HG02884 (cell line): ENCODE results near the gene YPEL3.

ENCODE experiments used
- ATAC-seq: cut with Tn5 transposase; IDR thresholded peaks from one replicate; pipeline ENCODE4 v1.9.1; 2021; ENCODE audit warnings: mild to moderate bottlenecking, moderate library complexity; ENCODE audit not compliant: unreplicated experiment

The YPEL3 gene

GRCh38 chr16:30052671-30053372 lies 43.2 kb downstream of the YPEL3 start:
- ATAC-seq, result no peak

DNA sequence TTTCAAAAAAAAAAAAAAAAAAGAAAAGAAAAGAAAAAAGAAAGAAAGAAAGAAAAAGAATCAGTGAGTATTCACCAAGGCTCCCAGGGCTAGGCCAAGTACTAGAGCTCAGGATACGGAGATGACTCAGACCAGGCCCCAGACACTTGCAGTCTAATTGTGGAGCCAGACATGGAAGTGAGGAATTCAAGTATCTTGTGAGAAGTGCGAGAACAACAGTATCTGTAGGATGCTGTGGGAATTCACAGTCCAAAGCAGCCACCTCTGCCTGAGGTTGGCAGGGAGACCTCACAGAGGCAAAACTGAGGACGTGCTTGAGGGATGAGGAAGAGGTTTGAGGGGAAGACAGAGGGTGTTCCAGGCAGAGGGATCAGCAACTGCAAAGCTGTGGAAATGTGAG lies 44.5 kb downstream of the YPEL3 start:
- no peak for ATAC-seq

- no peak for ATAC-seq
Measured at GRCh38 chr16:30049871-30050270, 46.1 kb downstream of the YPEL3 start.

GRCh38 chr16:30046588-30046987 lies 49.4 kb downstream of the YPEL3 start:
- ATAC-seq, result no peak

- no peak for ATAC-seq
Measured at GRCh38 chr16:30046178-30046577, 49.8 kb downstream of the YPEL3 start.
